IPS-NIHi11 (cell line): Measurements from ENCODE around the gene PLA2G6.

ENCODE experiments used
- DNase-seq: peaks from one replicate; pipeline ENCODE4 v3.0.0; 2012; ENCODE audit warnings: mixed read lengths, low spot score

Gene PLA2G6

GRCh38 chr22:38214302-38215056, 32.8 kb upstream of the PLA2G6 start:
- DNase-seq, result peak; percentile 97

GRCh38 chr22:38213990-38214301, 32.3 kb upstream of the PLA2G6 start:
- no peak for DNase-seq

- DNase-seq, result no peak
These were observed 31.8 kb upstream of the PLA2G6 start for GRCh38 chr22:38213319-38213989.

GRCh38 chr22:38212442-38212841, 30.8 kb upstream of the PLA2G6 start:
- no peak for DNase-seq

GRCh38 chr22:38211556-38211955, 29.9 kb upstream of the PLA2G6 start:
- no peak for DNase-seq

GRCh38 chr22:38208551-38208968, 26.9 kb upstream of the PLA2G6 start:
- DNase-seq, result no peak

- no peak for DNase-seq
These were observed 26.3 kb upstream of the PLA2G6 start for GRCh38 chr22:38207898-38208432.

- DNase-seq, result no peak
These were observed 23.9 kb upstream of the PLA2G6 start for GRCh38 chr22:38205261-38206128.

GRCh38 chr22:38204784-38205183, 23.2 kb upstream of the PLA2G6 start:
- no peak for DNase-seq

GRCh38 chr22:38203855-38204514, 22.4 kb upstream of the PLA2G6 start:
- no peak for DNase-seq

GRCh38 chr22:38203090-38203810, 21.6 kb upstream of the PLA2G6 start:
- DNase-seq, result peak; percentile 73

- peak; percentile 70 for DNase-seq
These were observed 20.9 kb upstream of the PLA2G6 start for GRCh38 chr22:38202437-38203089.

GRCh38 chr22:38201711-38202436, 20.2 kb upstream of the PLA2G6 start, which contains the start of gene MAFF:
TSS of gene MAFF (plus strand) at chr22:38201994. CDS start at chr22:38213854, 11,860 bp downstream.
- DNase-seq, result peak; percentile 98

GRCh38 chr22:38201371-38201710, 19.7 kb upstream of the PLA2G6 start:
- DNase-seq, result no peak

- no peak for DNase-seq
These were observed 18.4 kb upstream of the PLA2G6 start for GRCh38 chr22:38199826-38200559.

- no peak for DNase-seq
These were observed 15.3 kb upstream of the PLA2G6 start for GRCh38 chr22:38196791-38197419.

- DNase-seq, result no peak
These were observed 11.9 kb upstream of the PLA2G6 start for GRCh38 chr22:38193580-38193979.

GRCh38 chr22:38192475-38192863, 10.8 kb upstream of the PLA2G6 start:
- DNase-seq, result no peak
